Ramos (cell line): ENCODE measurements around the gene TC2N.
"Not testable (repeated sequence)": the region's sequence is repeated elsewhere in the genome, so short reads cannot be mapped to it uniquely, and the experiment has no call there.

Experiments used
- in situ Hi-C: fragments of 300-500 bp; cut with MboI; formaldehyde crosslinking; loops from one replicate; pipeline ENCODE4 v1.14.3; 2022; ENCODE audit warnings: low sequenced_read_pairs; ENCODE audit not compliant: unreplicated experiment

TC2N gene

DNA sequence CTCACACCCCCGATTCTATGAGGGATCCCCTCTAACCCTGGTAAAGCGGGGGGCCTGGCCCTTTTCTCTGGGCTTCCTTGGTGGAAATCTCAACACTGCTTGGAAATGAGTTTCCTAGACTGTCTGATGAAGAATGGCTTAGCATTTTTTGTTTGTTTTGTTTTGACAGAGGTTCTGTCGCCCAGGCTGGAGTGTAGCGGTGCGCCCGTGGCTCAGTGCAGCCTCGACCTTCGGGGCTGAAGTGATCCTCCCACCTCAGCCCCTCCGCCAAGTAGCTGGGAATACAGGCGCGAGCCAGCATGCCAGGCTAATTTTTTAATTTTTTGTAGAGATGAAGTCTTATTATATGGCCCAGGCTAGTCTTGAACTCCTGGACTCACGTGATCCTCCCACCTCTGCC is 30.3 kb downstream of the TC2N start:
- in situ Hi-C loops: no loop called here

DNA sequence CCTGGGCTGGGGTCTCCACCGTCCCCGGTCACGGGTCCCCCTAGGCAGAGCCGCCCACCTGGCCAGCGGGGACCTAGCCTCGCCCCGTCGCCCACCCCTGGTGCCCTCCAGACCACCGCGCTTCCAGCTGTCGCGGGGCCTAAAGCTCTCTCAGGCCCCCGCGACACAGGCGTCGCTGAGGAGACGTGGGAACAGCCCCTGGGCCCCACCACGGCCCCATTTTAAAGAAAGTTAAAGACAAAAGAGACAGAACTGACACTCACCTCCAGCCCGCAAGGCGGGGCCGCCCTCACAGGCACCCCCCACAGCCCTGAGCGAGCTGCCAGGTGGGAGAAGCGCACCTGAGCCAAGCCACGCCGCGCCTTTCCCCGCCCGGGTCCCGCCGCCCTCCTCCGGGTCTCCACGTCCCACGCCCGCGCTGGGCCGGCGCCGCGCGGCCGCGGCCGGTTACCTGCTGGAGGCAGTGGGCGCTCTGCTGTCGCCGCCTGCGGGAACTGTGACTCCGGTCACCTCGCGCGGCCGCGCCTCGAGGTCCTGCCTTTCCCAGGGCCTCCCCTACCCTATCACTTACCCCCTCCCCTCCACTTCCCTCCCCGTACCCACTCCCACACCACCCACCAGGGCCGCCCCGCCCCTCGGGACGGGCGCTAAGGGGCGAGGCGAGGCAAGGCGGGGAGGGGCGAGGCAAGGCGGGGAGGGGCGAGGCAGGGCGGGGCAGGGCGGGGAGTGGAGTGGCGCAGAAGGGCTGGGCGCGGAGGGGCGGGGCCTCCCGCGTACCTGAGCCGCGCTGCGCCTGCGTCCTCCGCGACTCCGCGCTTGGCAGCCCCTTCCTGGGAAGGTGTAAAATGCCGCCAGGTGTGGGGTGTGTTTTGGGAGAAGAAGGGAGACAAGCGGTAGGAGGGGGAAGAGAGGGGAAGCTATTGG is 31.2 kb downstream of the TC2N start:
- in situ Hi-C loops: no loop called here

DNA sequence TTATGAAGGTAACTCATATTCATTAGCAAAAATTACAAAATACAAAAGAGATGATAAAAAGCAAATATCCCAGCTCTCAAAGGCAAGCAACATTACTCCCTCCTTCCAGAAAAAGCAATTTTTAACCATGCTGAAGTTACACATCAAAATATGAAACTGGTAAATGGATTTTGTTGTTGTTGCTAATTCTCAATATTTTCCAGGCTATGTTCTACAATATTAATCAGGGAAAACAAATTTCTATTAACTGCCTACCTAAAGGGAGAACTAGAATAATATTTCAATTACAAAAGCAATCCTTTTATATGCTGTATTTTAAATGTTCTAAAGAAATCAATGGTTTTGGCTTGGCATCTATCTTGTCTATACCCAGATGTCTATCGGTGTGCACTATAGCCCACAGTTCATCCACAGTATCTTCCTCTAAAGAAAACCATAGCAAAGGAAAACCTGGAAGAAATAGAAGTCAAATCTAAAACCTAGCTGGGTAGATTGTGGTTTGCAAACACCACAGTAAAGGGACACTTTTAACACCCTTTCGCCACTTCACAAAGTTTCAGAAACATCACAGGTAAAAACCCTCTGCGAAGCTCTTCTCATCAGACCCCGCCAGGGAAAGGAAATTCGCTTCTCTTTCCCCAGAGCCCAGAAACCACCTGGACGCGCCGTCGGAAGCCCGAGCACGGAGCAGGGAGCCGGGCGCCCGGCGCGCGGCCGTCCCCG is 32.0 kb downstream of the TC2N start:
- in situ Hi-C loops: no loop called here

DNA sequence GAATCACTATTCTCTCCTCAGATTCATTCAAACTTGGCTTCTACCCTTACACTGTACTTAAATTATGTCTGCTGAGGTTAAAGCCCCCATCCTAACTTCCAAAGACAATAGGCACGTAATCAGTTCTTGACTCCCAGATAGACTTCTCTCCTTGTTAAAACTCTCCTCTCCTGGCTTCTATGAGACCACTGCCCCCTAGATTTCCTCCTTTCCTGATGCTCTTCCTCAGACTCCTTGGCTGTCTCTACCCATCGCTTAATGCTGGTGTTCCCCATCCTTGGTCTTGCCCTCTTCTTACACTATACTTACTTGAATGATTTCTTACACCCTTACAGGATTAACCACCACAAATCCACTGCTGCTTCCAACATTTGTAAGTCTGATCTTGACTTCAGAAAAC is 32.8 kb downstream of the TC2N start:
- in situ Hi-C loops: no loop called here

- in situ Hi-C loops: no loop called here
Measured at GRCh38 chr14:91831337-91831736, 36.0 kb downstream of the TC2N start.

GRCh38 chr14:91830777-91831176 is 36.6 kb downstream of the TC2N start:
- in situ Hi-C loops: no loop called here

GRCh38 chr14:91829511-91829910 is 37.8 kb downstream of the TC2N start:
- in situ Hi-C loops: no loop called here

DNA sequence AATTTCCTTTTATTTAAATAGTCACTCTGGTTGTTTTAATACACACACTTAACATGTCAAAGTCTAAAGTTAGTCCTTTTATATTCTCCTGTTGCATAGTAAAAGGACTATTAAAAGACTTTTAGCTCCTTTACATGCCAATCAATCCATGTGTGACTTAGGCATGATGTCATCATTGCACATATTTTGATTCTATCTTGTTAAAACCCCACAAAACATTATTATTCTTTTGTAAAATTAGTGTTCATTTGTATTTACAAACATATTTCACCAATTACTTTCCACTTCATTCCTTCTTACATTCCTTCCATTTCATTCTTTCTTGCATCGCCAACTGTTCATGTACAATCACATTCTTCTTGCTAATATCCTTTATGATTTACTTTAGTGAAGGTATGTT is 39.6 kb downstream of the TC2N start:
- in situ Hi-C loops: no loop called here

- in situ Hi-C loops: no loop called here
Measured at GRCh38 chr14:91817566-91818325, 49.6 kb downstream of the TC2N start.

DNA sequence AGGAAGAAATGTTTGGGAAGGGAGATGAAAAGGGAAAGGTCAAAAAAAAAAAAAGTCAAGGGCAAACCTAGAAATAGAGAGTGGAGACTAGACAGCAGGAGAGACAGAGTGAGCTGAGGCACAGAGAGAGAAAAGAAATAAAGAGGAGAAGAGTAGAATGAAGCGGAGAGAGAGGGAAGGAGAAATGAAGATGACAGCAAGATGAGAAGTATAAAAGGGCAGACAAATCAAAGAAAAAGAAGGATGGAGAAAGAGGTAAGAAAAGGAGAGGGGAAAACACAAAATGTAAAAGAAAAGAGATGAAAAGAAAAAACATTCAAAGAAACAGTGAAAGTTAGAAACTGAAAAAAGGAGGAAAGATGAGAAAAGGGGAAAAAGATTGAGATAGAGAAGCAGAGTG is 53.0 kb downstream of the TC2N start:
- in situ Hi-C loops: no loop called here

GRCh38 chr14:91810699-91811098 is 56.6 kb downstream of the TC2N start:
- in situ Hi-C loops: no loop called here

- in situ Hi-C loops: no loop called here
Measured at GRCh38 chr14:91806716-91807115, 60.6 kb downstream of the TC2N start.

- in situ Hi-C loops: not testable (repeated sequence)
Measured at GRCh38 chr14:91806094-91806493, 61.2 kb downstream of the TC2N start.

DNA sequence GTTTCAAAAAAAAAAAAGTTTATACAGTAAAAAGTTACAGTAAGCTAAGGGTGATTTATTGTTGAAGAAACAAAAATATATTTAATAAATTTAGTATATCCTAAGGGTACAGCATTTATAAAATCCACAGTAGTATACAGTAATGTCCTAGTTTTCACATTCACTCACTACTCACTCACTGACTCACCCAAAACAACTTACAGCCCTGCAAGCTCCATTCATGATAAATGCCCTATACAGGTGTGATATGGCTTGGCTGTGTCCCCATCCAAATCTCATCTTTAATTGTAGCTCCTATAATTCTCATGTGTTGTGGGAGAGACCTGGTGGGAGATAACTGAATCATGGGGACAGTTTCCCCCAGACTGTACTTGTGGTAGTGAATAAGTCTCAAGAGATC is 61.7 kb downstream of the TC2N start:
- in situ Hi-C loops: no loop called here

GRCh38 chr14:91801358-91801757 is 66.0 kb downstream of the TC2N start:
- in situ Hi-C loops: no loop called here

DNA sequence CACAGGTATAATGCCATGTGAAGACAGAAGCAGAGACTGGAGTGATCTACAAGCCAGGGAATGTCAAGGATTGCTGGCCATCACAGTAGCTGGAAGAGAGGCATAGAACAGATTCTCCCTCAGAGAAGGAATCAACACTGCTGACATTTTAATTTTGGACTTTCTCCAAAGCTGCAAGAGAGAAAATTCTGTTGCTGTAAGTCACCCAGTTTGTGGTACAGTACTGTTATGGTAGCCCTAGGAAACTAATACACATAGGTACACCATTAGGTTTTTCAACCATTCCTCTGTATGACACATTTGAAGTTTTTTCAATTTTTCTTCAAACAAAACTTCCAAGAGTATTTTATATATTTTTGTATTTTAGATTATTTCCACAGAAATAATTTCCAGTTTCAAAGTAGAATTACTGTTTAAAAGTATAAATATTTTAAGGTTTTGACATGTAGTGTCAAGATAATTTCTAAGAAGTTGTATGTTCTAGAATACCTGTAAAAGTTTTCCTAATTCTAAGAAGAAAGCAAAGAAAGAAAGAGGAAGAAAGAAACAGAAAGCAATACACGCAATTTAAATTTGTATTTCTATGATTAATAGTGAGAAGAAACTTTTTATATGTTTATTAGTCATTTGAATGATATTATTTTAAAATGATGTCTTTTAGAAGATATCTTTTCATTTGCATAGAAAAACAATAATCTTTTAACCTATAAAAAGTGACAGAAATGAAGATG is 70.6 kb downstream of the TC2N start:
- in situ Hi-C loops: no loop called here

DNA sequence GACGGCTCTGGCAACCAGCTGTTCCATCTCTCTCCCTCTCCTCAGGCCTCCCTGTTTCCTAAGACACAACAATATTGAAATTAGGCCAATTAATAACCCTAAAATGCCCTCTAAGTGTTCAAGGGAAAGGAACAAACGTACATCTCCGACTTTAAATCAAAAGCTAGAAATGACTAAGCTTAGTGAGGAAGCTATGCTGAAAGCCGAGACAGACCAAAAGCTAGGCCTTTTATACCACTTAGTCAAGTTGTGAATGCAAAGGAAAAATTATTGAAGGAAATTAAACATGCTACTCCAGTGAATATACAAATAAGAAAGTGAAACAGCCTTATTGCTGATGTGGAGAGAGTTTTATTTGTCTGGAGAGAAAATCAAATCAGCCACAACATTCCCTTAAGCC is 73.6 kb downstream of the TC2N start:
- in situ Hi-C loops: no loop called here

GRCh38 chr14:91786188-91786587 is 81.1 kb downstream of the TC2N start:
- in situ Hi-C loops: no loop called here

GRCh38 chr14:91780452-91780851 is 86.9 kb downstream of the TC2N start:
- in situ Hi-C loops: no loop called here

GRCh38 chr14:91778217-91778616 is 89.1 kb downstream of the TC2N start:
- in situ Hi-C loops: no loop called here
